Esophagus muscularis mucosa (tissue), 4 donors: Measurements from ENCODE around the gene MSI2.

Source experiments
- EP300 ChIP-seq: sonication (generic); formaldehyde crosslinking; IDR thresholded peaks from one replicate; pipeline ENCODE4 v1.6.1; 2017; ENCODE audit warnings: antibody characterized with exemption
- POLR2A ChIP-seq: fragments of 450-650 bp; IDR thresholded peaks from one replicate; pipeline ENCODE4 v1.6.1; 2017; ENCODE audit warnings: antibody characterized with exemption, moderate library complexity, mild to moderate bottlenecking, low read depth
- POLR2AphosphoS5 ChIP-seq, 2 donors: sonication (generic); formaldehyde crosslinking; IDR thresholded peaks; one replicate each; pipeline ENCODE4 v1.6.1; 2017; ENCODE audit warnings: antibody characterized with exemption in 2 of 2
- TF ChIP-seq, protein P1 (sequence below), 3 experiments: fragments of 200-600 bp in 2 of 3; fragments of 450-650 bp in 1 of 3; sonication (generic) in 2 of 3; IDR thresholded peaks; one replicate each; pipeline ENCODE4 v1.5.1; 2017 to 2019; ENCODE audit warnings: antibody characterized with exemption in 3 of 3, mild to moderate bottlenecking in 2 of 3, moderate library complexity in 1 of 3

DNA sequence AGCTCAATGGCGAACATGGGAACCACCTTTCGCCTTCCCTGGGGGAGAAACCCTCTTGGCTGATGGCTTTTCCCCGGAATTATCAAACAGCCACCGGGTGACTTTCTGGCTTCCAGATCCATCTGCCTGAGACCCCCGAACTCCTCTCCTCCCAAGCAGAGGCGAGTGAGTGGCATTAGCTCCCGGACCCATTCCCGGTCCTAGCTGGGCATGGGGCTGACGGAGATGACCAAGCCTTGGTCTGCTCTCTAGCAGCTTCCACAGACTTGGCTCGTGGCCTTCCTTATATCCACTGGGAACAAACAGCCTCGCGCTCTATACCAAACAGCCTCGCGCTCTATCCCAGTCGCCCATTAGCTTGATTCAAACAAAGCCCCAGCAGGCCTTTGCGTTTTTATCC is 426.4 kb downstream of the MSI2 start:
- no peak for TF ChIP-seq EP300
- TF ChIP-seq POLR2A = no peak
- TF ChIP-seq, protein P1, sequence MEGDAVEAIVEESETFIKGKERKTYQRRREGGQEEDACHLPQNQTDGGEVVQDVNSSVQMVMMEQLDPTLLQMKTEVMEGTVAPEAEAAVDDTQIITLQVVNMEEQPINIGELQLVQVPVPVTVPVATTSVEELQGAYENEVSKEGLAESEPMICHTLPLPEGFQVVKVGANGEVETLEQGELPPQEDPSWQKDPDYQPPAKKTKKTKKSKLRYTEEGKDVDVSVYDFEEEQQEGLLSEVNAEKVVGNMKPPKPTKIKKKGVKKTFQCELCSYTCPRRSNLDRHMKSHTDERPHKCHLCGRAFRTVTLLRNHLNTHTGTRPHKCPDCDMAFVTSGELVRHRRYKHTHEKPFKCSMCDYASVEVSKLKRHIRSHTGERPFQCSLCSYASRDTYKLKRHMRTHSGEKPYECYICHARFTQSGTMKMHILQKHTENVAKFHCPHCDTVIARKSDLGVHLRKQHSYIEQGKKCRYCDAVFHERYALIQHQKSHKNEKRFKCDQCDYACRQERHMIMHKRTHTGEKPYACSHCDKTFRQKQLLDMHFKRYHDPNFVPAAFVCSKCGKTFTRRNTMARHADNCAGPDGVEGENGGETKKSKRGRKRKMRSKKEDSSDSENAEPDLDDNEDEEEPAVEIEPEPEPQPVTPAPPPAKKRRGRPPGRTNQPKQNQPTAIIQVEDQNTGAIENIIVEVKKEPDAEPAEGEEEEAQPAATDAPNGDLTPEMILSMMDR (IDR thresholded peaks at IDR 0.05) = no peak
- TF ChIP-seq POLR2AphosphoS5 (IDR thresholded peaks at IDR 0.05) = no peak
